Superior temporal gyrus (tissue), 1 donor: ENCODE results near the gene ARHGAP42.

Experiments used
- DNase-seq: peaks from one replicate; pipeline ENCODE4 v3.0.0-alpha.2; 2016; ENCODE audit errors: extremely low spot score

Gene ARHGAP42

DNA sequence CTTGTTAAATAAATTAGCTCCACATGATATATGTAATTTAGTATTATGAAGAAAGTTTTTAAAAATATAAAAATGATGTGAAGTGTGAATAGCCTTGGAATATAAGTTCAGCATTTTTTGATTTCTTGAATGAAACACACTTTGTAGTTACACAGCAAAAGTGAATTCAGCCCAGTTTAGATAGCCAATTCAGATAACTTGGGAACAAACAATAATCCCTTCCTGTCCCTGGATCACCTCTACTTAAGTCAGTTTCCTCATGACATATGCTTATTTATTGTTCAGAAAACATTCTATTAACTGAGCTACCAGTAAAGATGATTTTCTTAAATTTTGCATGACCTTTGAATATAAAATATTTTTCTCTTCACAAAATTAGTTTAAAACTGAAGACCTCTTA, 335.2 kb downstream of the ARHGAP42 start:
- no peak for DNase-seq

DNA sequence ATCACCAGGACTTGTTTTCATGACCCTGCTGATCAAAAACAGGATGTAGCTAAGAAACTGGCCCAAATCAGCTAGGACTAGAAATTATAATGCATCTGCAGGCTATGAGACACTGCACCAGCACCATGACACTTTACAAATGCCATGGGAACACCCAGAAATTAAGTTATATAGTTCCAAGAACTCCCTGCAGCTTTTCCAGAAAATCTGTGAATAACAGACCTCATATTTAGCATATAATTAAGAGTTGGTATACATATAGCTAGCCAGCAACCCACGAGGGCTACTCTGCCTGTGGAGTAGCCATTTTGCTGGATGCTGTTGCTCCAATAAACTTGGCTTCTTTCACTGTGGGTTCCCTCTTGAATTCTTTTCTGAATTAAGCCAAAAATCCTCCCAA, 341.6 kb downstream of the ARHGAP42 start:
- DNase-seq: no peak

DNA sequence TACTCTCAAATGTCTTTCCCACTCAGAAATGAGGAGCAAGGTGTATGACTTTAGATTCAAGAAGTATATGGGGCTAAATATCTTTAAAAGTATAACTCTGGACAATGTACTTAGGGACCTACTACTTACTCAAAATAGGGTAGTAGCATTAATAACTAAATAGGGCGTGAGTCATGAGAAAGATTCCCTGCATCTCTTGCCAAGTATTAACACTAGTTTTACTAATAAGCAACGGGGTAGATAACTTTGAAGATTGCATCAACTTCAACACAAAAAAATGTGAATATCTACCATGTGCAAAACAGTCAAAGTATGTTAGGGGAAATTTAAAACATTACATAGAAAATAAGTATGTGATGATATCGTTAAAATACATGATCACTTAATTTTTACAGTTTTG, 342.9 kb downstream of the ARHGAP42 start:
- DNase-seq: no peak

DNA sequence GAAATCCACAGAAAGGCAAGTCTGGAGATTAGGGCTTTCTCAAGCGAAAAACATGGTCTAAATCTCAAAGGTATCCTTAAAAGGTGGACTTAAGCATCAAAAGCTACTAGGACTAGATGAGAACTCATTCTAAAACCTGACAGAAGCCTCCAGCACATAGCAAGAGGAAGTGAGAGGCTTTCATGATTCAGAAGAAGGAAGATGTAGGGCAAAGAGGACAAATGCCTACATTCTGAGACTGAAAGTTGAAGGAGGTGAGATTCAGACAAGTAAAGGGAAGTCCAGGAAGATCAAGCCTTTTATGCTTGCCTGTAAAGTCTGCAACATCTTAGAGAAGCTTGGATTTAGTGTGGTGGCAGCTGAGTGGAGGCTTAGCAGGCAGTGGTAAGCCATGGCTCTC, 343.6 kb downstream of the ARHGAP42 start:
- no peak for DNase-seq

DNA sequence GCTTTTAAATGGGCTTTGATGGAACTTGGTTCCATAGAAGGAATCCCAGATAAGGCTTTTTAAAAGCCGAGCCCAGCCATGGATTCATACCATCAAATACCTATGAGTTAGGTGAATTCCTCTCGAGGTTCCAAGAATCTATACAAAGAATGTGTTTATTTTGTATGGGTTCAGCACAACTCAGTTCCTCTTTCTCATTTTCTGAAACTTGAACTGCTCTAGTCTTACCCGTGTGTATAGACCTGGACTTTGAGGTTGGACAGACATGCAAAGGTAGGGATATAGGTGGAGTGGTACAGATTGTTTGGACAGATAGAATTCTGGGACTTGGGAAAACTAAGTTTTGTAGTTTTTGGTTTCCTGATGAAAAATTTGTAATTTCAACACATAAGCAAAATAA, 344.6 kb downstream of the ARHGAP42 start:
- DNase-seq: no peak

DNA sequence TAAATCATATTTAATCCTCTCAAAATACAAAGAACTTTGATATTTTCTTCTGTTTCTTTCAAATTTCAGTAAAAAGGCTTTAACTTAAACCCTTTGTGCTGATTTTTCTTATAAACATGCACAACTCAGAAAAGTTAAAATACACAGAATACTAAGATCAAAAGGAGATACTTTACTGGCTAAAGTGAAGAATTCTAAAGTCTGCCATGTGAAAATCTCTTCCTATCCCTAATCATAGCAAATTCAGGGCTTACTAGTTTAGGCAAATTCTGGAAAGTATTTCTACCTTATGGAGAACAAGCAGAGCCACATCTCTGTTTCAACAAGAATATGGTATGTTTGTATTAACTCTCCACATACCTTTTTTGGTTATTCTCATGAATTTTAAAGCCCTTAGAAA, 345.9 kb downstream of the ARHGAP42 start:
- DNase-seq: no peak

DNA sequence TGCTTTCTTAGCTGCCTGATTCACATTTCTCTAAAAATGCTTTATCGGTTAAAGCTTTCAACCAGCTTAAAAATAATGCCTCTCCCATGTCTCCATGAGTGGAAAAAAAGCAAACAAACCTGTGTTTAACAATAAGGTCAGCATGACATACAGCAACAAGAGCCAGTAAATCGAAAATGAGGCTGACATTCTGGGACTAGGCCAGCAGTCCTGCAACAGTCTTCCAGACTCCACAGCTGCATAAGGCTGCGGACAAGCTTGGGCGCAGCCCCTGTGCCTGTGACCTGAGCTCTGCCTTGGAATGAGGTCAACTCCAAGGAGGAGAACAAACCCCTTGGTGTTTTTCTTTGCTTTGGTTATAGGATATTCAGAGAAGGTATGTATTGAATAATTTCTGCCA, 347.0 kb downstream of the ARHGAP42 start:
- DNase-seq: no peak

DNA sequence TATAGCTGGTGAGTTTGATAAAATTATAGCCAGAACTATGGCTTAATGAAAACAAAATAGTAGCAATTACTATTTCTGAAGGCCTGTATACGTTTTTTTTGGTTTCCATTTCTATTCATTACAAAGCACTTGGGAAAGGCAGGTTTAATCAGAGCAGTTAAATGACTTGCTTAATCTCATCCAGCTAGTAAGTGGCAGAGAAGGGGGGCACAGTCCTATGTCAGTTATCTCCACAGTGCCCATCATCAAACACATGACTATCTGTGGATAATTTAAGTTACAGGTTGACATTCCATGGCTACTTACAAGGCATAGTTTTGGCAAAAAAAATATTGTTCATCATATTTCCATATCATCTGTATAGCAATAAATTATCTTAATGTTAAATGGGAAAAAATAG, 348.8 kb downstream of the ARHGAP42 start:
- DNase-seq: no peak
